ENCODE measurements around the gene NLGN1. TPM values are rescaled to one million over a fixed set of nuclear protein-coding genes. Genes with fewer than 3 reads are reported as not detected.

NLGN1 gene
- total RNA-seq, 4 donors from 2014 or later = 12.9 to 20.9 (median 18.0) TPM

DNA sequence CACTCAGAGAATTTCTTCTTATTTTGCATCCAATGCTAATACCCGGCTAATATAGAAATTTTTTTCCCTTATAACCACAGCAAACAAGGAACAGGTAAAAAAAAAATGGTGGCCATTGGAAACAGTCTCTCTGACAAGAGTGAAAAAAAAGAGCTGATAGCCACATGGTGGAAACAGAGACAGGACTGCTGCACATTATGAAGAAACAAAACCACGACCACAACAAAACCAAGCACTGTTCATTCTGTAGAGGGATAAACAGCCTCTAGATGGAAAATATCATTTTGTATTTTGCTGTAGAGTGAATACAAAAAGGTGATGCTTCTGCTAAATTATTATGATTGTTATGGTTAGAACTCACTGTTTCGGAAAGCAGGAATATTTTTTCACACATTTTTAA, 686.2 kb downstream of the NLGN1 start:
- Histone ChIP-seq H3K36me3 (no peaks in the 10 kb centered on the region), H3K9me3 (no peaks in the 10 kb centered on the region), H3K4me1 (no peaks in the 10 kb centered on the region), H3K27me3 (no peaks in the 10 kb centered on the region), H3K4me3 (no peak overlapping the region), H3K27ac (replicated peaks in 1 of 4) (no peak overlapping the region)
- intact Hi-C loops (cut with DNase I) = no loop called here
- WGBS = 91% methylated on average over 3 of the region's 3 CpGs
- DNase-seq (ENCODE audit: extremely low spot score) = no peak
- TF ChIP-seq, protein P1, sequence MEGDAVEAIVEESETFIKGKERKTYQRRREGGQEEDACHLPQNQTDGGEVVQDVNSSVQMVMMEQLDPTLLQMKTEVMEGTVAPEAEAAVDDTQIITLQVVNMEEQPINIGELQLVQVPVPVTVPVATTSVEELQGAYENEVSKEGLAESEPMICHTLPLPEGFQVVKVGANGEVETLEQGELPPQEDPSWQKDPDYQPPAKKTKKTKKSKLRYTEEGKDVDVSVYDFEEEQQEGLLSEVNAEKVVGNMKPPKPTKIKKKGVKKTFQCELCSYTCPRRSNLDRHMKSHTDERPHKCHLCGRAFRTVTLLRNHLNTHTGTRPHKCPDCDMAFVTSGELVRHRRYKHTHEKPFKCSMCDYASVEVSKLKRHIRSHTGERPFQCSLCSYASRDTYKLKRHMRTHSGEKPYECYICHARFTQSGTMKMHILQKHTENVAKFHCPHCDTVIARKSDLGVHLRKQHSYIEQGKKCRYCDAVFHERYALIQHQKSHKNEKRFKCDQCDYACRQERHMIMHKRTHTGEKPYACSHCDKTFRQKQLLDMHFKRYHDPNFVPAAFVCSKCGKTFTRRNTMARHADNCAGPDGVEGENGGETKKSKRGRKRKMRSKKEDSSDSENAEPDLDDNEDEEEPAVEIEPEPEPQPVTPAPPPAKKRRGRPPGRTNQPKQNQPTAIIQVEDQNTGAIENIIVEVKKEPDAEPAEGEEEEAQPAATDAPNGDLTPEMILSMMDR (IDR thresholded peaks at IDR 0.05) = no peak
- TF ChIP-seq EP300 (IDR thresholded peaks at IDR 0.05) = no peak
- no peak for TF ChIP-seq POLR2AphosphoS5 (IDR thresholded peaks at IDR 0.05)
- no peak for TF ChIP-seq POLR2A (IDR thresholded peaks at IDR 0.05; ENCODE audit: low read depth)

DNA sequence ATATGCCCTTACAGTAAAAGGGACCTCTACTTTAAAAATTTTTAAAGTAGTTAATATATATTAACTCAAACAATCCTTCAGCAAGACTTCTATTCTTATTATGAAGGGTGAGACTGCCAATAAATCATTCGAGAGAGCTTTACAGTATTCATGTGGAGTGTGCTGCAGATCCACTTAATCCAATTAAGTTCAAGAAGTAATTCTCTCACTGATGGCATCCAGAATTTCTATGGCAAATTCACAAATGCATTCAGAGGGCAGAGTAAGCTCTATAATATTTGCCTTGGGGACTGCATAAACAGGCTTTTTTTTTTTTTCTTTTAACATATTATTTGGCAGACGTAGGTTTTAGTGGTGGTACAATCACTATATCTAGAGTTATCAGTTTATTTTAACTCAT, 692.0 kb downstream of the NLGN1 start:
- 57% methylated on average over 2 of the region's 2 CpGs for WGBS
- intact Hi-C loops (cut with DNase I) = no loop called here
- TF ChIP-seq POLR2A (IDR thresholded peaks at IDR 0.05; ENCODE audit: low read depth) = no peak
- TF ChIP-seq, protein P1 (IDR thresholded peaks at IDR 0.05) = no peak
- TF ChIP-seq EP300 (IDR thresholded peaks at IDR 0.05) = no peak
- TF ChIP-seq POLR2AphosphoS5 (IDR thresholded peaks at IDR 0.05) = no peak

DNA sequence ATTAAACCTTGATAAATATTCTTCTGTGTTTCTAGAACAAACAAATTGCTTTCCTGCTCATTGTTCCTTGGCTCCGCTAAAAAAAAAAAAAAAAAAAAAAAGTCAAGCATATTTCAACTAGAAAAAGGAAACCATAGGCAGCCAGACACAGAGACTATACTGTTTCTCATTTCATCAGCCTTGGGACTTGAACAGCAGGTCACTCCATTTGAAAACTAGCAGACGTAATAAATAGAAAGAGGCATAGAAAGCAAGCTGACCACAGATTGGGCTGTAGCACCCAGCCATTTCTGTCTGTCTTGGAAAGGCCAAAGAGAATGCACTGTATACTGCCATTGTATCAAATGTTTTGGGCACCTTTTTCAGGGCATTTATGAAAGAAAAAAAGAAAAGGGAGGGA, 697.1 kb downstream of the NLGN1 start:
- H3K36me3 ChIP-seq = no peaks in the 10 kb centered on the region
- peaks cover 0 to 25% (median 19%) of the 10 kb centered on the region in 4 donors for H3K4me1 ChIP-seq
- no peak for TF ChIP-seq EP300 (IDR thresholded peaks at IDR 0.05)
- TF ChIP-seq POLR2AphosphoS5 (IDR thresholded peaks at IDR 0.05) = no peak
- TF ChIP-seq, protein P1 (IDR thresholded peaks at IDR 0.05) = no peak
- no peaks in the 10 kb centered on the region for H3K9me3 ChIP-seq
- H3K27me3 ChIP-seq = no peaks in the 10 kb centered on the region
- intact Hi-C loops (cut with DNase I) = no loop called here
- DNase-seq (ENCODE audit: extremely low spot score) = no peak
- H3K27ac ChIP-seq (replicated peaks in 1 of 4) = no peak overlapping the region
- WGBS = 69% methylated on average over 2 of the region's 2 CpGs
- no peak overlapping the region for H3K4me3 ChIP-seq

More for the DNA sequence above, 692.0 kb downstream of the NLGN1 start:
- no peak overlapping the region for H3K27ac ChIP-seq (replicated peaks in 1 of 4)
- no peak overlapping the region for H3K4me3 ChIP-seq
- H3K27me3 ChIP-seq = no peaks in the 10 kb centered on the region
- H3K36me3 ChIP-seq = no peaks in the 10 kb centered on the region
- peaks cover 0 to 25% (median 19%) of the 10 kb centered on the region in 4 donors for H3K4me1 ChIP-seq
- no peak for DNase-seq (ENCODE audit: extremely low spot score)
- no peaks in the 10 kb centered on the region for H3K9me3 ChIP-seq

DNA sequence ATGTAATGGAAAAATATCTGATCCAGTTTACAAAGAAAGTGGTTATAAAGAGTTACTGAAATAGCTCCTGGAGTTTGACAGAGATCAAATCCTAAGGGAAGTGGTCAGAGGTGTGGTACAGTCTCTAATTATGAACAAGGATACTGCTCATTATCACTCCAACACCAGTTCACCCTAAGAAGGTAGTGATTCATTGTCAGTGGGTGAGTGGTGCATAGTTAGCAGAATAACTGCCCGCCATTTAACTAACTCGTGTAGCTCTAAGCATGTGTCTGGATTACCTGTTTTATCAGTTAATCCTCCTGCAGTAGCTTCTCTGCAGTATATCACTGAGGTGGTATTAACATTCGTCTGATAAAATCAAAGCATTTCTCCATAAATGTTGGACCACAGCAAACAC, 700.1 kb downstream of the NLGN1 start:
- Histone ChIP-seq H3K36me3 (no peaks in the 10 kb centered on the region), H3K4me3 (no peak overlapping the region), H3K27me3 (no peaks in the 10 kb centered on the region), H3K4me1 (no peaks in the 10 kb centered on the region), H3K27ac (replicated peaks in 1 of 4) (no peak overlapping the region), H3K9me3 (no peaks in the 10 kb centered on the region)
- TF ChIP-seq, protein P1 (IDR thresholded peaks at IDR 0.05) = no peak
- TF ChIP-seq POLR2A (IDR thresholded peaks at IDR 0.05; ENCODE audit: low read depth) = no peak
- no peak for TF ChIP-seq POLR2AphosphoS5 (IDR thresholded peaks at IDR 0.05)
- no peak for TF ChIP-seq EP300 (IDR thresholded peaks at IDR 0.05)
- WGBS = 83% methylated on average over 3 of the region's 3 CpGs
- no peak for DNase-seq (ENCODE audit: extremely low spot score)
- intact Hi-C loops (cut with DNase I) = no loop called here

DNA sequence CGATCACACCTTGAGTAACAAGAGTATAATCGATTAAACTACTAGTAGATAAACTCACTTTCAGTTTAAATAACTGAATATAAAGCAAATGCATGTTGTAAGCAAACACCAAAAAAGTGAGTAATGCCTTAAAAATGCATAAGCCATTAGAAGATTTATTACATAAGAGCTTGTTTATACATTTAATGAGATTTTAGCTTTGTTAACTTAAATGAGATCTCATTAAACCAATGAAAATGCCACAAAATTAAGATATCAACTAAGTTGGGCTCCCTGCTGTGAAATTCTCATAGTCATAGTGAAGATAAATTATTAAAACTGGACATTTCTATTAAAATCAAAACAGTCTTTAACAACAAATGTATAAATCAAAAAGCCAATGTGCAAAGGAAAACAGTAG, 701.2 kb downstream of the NLGN1 start:
- WGBS = 94% methylated on average over 2 of the region's 2 CpGs
- Histone ChIP-seq H3K36me3 (no peaks in the 10 kb centered on the region), H3K27ac (replicated peaks in 1 of 4) (no peak overlapping the region), H3K27me3 (no peaks in the 10 kb centered on the region), H3K9me3 (no peaks in the 10 kb centered on the region), H3K4me3 (no peak overlapping the region), H3K4me1 (no peaks in the 10 kb centered on the region)
- DNase-seq (ENCODE audit: extremely low spot score) = no peak
- TF ChIP-seq POLR2A (IDR thresholded peaks at IDR 0.05; ENCODE audit: low read depth) (no peak), POLR2AphosphoS5 (IDR thresholded peaks at IDR 0.05) (no peak)
- intact Hi-C loops (cut with DNase I) = no loop called here
